Raji (cell line): ENCODE measurements around the gene C7orf25.

Experiments
- POLR2A ChIP-seq: IDR thresholded peaks from 2 replicates; pipeline ENCODE4 v1.6.1; 2011; ENCODE audit warnings: low read depth, low read length, control low read depth; ENCODE audit not compliant: insufficient read depth

Gene C7orf25

DNA sequence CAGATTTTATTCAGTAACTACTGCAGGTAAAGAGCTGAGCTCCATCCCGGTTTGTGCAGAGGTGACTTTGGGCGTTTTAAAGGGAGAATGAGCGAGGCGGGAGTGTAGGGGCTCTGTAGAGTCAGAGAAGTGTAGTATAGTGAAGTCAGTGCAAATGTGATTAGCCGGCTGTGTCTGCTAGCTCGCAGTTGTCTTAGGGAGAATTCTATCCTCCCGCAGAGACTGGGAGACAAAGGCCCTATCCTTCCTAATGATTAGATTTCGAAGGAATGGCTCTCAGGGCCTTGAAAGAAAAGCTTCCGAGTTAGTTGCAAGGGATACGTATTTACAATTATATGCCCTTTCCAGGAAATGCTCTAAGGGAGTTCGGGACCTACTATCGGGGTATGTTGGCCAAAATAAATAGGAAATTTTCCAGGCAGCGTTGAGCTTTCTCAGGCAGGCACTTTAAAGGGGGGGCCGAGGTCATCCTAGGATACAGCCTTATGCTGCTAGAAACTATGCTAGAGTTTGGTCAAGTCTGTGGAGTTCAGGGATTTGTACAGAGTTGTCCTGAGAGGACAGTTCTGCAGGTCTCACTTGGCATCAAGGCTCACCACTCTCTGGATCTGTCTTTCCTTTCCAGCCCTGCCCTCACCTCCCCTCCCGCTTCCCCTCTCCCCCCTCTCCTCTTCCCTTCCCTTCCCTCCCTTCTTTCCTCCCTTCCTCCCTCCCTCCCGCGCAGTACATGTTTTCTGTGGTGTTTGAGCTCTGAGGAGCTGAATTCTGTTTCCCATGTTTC lies 21.1 kb upstream of the C7orf25 start:
- TF ChIP-seq POLR2A: no peak

DNA sequence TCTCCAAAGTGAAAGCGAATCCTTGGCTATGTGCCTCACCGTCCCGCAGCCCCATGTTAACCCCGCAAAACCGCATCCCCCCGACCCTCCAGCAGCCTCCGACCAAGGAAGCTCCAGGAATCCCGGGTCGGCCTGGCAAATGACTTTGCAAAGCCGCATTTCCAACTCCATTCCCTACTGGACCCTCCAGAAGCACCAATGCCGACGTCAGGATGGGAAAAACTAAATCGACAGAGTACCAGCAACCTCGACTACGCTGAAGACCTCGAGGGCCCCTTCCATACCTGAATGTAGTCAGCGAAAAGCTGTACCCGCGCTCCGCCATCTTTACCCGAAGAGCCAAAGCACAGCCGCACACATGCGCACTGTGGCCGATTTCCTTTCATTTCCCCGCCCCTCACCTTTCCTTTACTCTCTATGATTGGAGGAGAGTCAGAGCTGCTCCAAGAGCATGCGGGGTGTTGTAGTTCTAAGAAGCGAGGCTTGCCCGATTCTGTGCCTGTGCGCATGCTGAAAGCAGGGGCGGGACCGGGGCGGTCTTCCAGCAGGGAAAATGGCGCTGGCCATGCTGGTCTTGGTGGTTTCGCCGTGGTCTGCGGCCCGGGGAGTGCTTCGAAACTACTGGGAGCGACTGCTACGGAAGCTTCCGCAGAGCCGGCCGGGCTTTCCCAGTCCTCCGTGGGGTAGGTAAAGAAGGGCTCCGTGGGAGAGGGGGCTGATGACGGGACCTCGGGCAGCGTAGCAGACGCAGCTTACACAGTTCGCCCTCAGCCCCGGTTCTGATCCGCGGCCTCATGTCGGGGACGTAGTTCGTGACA lies 20.2 kb upstream of the C7orf25 start, which contains the start of the genes MRPL32 and PSMA2:
Gene MRPL32 (plus strand): TSS at position 543 of the 818 bp plus-strand sequence. CDS start 11 bp downstream, at position 554.
Gene PSMA2 (minus strand): TSS at position 341 of the 818 bp plus-strand sequence. CDS start 16 bp downstream, at position 325.
- TF ChIP-seq POLR2A: peak; percentile 88

DNA sequence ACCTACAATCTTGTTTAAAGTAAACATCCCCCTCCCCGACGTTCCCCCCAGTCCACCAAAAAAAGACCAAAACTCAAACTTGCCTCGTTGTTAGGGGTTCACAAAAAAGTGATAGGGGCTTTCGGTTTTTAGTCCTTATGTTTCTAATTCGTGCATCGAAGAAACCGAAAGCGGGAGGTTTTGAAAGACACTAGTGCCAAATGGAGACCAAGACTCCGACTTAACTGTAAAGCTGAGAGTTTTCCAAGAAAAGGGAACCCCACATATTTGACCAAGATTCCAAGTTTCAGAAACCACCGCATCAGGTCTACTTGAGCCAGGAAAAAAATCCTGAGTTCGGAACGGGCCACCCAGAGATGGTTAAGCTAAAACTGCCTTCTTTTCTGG lies 19.6 kb upstream of the C7orf25 start:
- TF ChIP-seq POLR2A: no peak

DNA sequence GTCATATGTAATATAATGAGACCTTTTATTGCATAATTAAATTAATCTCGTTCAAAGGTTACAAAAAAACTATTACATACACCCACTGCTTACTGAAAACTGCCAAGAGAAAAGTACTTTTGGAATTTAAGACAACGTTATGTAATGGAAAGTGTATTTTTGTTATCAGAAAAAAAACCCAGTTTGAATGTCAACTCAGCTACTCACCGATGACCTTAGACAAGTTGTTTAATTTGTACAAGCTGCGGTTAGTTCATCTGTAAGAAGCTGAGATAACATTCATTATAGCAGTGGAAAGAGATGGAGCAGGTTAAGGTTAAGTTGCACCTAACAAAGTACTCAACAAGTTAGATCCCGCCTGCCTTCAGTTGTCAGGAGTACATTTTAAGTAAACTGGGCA lies 19.0 kb upstream of the C7orf25 start:
- TF ChIP-seq POLR2A: no peak

DNA sequence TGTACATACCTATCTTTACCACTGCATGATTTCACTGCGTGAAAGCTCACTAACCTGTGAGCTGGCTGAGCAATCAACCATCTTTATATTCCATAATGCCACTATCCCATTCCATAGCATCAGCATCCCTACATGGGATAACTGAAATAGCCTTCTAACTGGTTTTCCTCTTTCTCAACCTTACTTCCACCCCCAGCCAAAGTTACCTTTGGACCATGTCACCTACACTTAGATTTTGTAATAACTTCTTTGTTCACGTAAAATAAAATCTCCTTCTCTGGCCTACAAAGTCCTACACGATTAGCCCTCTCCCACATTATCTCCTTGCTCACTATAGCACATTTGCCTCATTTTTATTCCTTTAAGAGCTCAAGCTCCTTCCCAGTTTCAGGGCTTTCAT lies 17.6 kb upstream of the C7orf25 start:
- TF ChIP-seq POLR2A: no peak

DNA sequence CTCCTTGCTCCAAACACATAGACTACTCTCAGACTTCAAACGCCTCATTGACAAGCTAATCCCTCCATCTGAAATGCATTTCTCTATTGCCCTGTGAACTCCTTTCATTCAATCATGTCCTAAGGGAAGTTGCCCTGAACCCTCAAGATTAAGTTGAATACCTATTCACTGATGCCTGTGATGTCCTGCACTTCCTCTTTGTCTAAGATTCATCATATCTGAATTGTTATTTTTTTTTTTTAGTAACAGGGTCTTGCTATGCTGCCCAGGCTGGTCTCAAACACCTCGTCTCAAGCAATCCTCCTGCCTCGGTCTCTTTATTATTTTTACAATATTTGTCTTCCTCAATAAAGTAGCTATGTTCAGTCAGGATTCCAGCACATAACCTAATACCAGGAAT lies 16.9 kb upstream of the C7orf25 start:
- no peak for TF ChIP-seq POLR2A

DNA sequence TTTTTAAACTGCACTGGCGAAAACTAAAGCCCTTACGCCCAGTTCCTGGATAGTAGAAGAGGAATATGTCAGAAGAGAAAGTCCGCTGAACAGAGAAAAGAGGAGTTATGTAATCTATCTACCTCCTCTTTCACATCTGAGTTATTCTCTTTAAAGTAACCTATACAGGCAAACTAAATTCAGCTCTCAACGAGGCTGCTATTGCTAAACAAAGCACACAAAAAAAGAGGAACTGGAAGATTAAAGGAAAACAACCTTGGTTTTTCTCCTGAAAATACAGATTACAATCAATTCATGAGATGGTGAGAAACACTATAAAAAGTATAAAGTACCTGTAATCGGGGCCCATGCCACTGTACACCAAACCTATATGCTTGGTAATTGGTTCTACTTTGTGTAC lies 14.3 kb upstream of the C7orf25 start:
- no peak for TF ChIP-seq POLR2A

DNA sequence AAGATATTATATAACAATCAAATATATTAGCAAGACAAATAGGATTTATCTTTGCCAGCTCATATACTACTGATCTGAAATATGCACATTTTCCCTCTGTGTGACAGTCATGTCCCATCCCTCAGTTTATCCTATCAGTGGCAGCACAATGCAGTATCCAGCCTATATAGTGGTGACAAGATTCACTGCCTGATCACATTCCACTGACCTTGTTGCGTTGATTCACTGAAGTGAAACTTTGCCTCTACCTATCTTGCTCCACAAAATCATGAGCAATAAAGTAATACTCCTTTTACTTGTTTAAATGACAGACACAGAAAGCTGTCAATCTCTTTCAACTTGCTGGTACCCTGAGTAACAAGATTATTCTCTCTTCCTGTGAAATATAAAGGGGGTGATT lies 13.8 kb upstream of the C7orf25 start:
- no peak for TF ChIP-seq POLR2A

DNA sequence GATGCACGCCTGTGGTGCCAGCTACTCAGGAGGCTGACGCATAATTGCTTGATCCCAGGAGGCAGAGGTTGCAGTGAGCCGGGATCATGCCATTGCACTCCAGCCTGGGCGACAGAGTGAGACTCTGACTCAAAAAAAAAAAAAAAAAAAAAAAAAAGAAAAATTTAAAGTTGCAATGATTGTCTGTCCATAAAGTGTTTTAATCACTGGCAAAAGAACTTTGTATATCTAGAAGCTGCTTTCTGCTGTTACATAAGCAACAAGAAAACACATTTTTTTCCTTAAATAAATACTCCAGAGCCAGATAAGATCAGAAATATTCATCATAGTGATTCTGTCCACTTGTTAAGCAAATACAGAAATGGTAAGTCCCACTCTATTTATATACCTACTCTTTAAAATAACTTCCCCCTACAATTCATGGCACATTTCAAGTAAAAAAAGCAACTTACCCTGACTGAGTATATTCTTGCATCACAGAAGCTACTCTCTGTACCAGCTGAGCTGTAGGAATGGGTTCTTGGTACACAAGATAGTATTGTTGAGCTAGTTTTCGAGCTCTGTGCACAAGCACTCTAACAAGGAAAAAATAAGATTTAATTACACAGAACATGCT lies 12.5 kb upstream of the C7orf25 start:
- TF ChIP-seq POLR2A: no peak

DNA sequence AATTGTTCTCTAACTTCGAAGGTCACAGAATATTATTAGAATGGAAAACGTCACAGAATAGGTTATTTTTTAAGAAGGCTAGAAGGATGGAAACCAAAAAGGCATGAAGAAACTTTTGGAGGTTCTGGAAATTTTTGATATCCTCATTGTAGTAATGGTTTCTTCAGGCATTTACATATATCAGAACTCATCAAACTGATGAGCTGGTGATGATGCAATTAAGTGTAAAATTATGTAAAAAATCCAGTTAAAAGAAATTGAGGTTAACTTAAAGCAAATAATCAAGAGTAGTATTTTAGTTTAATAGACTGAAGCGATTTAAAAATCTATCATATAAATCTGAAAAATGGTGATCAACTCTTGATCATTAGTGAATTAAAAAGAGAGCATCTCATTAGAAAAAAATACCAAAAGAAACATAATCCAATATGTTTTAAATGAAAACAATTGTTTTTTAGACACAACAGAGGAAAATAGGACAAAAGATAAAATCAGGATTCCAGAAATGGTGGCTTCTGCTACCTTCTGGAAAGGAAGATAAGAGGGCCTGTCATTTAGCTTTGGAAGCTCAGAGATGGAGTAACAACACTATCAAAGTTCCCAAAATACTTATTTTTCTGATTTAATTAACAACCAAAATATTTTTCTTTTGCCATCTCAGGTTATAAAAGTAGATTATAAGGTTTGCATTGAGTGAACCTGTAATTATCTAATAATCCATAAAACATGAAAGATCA lies 10.3 kb upstream of the C7orf25 start:
- TF ChIP-seq POLR2A: no peak

DNA sequence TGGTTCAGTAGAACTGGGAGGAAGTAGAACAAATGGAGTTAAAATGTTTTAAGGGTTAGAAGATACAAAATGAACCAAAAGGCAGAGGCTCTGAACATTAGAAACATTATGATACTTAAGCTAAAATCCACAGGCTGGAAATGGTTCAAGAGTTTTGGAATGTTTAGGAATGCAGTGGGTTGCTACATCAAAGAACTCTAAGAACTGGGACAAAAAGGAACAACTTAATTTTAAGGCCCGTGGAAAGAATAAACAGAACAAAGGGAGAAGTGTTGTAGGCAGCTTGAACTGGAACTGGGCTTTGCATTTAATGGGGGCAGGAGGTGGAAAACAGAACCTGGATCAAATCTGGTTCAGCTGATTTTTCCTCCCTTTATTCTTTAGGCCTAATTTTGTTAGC lies 3.5 kb upstream of the C7orf25 start:
- no peak for TF ChIP-seq POLR2A

DNA sequence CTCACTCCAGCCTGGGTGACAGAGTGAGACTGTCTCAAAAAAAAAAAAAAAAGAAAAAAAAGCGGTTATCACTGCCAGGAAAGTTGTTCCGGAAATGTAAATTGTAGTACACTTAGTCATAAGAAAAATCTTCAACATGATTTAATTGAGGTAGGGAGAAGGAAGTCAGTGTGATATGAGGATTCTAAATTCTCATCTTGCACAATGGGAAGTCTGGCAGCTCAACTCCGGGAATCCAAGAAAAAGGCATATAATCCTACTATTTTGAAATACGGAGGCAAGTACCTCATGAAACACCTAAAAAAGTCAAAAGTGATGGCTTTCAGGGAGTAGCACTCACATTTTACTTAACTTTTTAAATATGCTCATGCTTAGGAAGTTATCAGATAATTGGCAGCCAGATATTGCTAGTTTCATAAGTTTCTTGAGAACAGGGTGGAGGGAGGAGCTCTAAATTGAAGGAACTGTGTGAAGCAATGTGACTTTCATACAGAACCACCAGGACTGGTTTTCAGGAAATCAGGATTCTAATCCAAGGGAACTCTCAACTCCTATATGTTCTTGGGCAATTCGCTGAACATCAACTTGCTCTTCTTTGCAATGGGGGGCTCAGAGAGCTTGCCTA lies 2.7 kb upstream of the C7orf25 start:
- TF ChIP-seq POLR2A: no peak

DNA sequence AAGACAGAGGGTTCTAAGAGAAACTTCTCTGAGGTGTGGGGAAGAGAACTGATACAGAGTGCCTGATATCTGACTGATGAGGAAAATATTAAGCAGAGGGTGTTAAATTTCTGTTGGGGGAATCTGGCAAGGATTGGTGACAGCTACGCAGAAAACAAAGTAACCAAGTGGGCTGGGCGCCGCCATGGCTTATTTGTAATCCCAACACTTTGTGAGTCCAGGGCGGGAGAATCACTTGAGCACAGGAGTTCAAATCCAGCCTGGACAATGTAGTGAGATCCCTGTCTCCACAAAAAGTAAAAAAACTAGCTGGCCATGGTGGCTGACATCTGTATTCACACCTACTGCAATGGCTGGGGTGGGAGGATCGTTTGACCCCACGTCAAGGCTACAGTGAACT lies 2.1 kb upstream of the C7orf25 start:
- no peak for TF ChIP-seq POLR2A

DNA sequence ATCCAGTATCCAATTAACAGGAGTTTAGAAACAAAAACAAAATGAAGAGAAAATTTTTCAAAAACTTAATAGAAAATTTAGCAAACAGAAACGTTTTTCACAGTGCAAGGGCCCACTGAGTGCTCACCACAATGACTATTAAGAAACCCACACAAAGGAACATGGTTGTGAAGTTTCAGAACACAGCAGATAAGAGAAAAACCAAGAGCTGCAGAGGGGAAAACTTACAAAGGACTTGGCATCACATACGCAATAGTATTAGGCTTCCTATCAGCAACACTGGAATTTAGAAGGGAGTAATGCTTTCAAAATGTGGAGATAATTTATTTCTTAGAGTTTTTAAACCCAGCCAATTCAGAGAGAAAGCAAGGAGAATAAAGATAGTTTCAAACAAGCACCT lies 1.7 kb upstream of the C7orf25 start:
- no peak for TF ChIP-seq POLR2A

DNA sequence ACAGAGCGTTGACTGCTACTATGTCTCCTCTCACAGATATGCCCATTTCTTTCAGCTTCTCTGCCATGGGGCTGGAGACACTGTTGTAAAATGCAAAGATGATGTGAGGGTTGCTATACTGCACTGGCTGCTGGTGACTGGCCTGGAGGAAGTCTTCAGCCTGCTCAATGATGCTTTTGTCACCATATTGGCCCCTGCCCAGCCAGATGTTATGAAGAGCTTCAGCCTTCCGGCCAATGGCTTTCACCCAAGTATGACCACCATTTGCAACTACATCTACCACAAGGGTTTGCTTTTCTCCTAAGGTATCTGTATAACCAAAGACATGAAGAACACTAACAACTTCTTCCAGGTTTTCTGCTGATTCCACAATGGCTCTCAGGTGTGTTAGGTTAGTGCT lies 1.6 kb downstream of the C7orf25 start:
- TF ChIP-seq POLR2A: no peak
